GM10248 (cell line): ENCODE results near the gene CLN6.

Experiments used
- CTCF ChIA-PET: fragments of 300-600 bp; sonication (Branson Sonifier 250); formaldehyde crosslinking; extraction: SDS; loops from one replicate; lab custom pipeline; 2021; ENCODE audit warnings: antibody characterized with exemption; lab: Yijun Ruan, JAX
- POLR2A ChIA-PET: fragments of 350-650 bp; sonication (Branson Sonifier 250); formaldehyde crosslinking; extraction: SDS; loops from one replicate; lab custom pipeline; 2020; ENCODE audit warnings: antibody characterized with exemption; lab: Yijun Ruan, JAX
- DNase-seq: peaks from one replicate; pipeline ENCODE4 v3.0.0; 2012; ENCODE audit errors: extremely low spot score
- CTCF ChIP-seq: IDR thresholded peaks from 2 replicates; pipeline ENCODE4 v1.5.1; 2012; ENCODE audit warnings: mild to moderate bottlenecking, low read depth; ENCODE audit errors: extremely low read depth, missing control alignments, control extremely low read depth

CLN6 gene

GRCh38 chr15:68211656-68212320, 17.7 kb downstream of the CLN6 start:
- TF ChIP-seq CTCF, result no peak
- CTCF ChIA-PET, result interaction anchor here (1.0 to 3.2 kb wide), 9 partner anchors 8 to 348 kb away, joined by 3 to 29 read pairs (median 8); partner anchors contain the start of gene CLN6
- no peak for DNase-seq
- POLR2A ChIA-PET, result no interaction called here

- DNase-seq, result peak; percentile 73
- POLR2A ChIA-PET, result interaction anchor here (0.6 kb wide), 1 partner anchor 410 kb away, joined by 3 read pairs; no protein-coding TSS in a partner anchor
These were observed 18.5 kb downstream of the CLN6 start for GRCh38 chr15:68210821-68211655.

GRCh38 chr15:68210409-68210756, 19.1 kb downstream of the CLN6 start:
- POLR2A ChIA-PET, result interaction anchor here (0.6 kb wide), 1 partner anchor 411 kb away, joined by 3 read pairs; no protein-coding TSS in a partner anchor
- no peak for TF ChIP-seq CTCF
- DNase-seq, result no peak
- CTCF ChIA-PET, result interaction anchor here (0.9 to 3.2 kb wide), 16 partner anchors 9 to 709 kb away, joined by 3 to 29 read pairs (median 6); partner anchors contain the start of gene CLN6

More at GRCh38 chr15:68210821-68211655, 18.5 kb downstream of the CLN6 start:
- peak; percentile 90 for TF ChIP-seq CTCF
- CTCF ChIA-PET, result interaction anchor here (0.8 to 3.2 kb wide), 18 partner anchors 9 to 709 kb away, joined by 3 to 29 read pairs (median 5); partner anchors contain the start of gene CLN6

GRCh38 chr15:68209735-68210408, 19.7 kb downstream of the CLN6 start:
- ChIA-PET CTCF (interaction anchor here (0.9 to 3.2 kb wide), 14 partner anchors 10 to 708 kb away, joined by 3 to 29 read pairs (median 6); partner anchors contain the start of gene CLN6), POLR2A (no interaction called here)
- DNase-seq, result peak; percentile 68
- TF ChIP-seq CTCF, result no peak

GRCh38 chr15:68209272-68209671, 20.3 kb downstream of the CLN6 start:
- POLR2A ChIA-PET, result no interaction called here
- DNase-seq, result no peak
- CTCF ChIA-PET, result interaction anchor here (1.5 to 3.2 kb wide), 2 partner anchors 15 to 19 kb away, joined by 4 to 29 read pairs; partner anchors contain the start of gene CLN6
- no peak for TF ChIP-seq CTCF

- POLR2A ChIA-PET, result no interaction called here
- TF ChIP-seq CTCF, result no peak
- CTCF ChIA-PET, result interaction anchor here (1.5 to 3.2 kb wide), 2 partner anchors 14 to 19 kb away, joined by 4 to 29 read pairs; partner anchors contain the start of gene CLN6
These were observed 20.8 kb downstream of the CLN6 start for GRCh38 chr15:68208636-68209240.

More at GRCh38 chr15:68208636-68209240, 20.8 kb downstream of the CLN6 start:
- DNase-seq, result peak; percentile 36
